ENCODE measurements around the gene CAP1. TPM values are rescaled to one million over a fixed set of nuclear protein-coding genes. Genes with fewer than 3 reads are reported as not detected.

Gene CAP1
- total and polyA plus RNA-seq, 7 donors, result 177 to 412 (median 234) TPM

DNA sequence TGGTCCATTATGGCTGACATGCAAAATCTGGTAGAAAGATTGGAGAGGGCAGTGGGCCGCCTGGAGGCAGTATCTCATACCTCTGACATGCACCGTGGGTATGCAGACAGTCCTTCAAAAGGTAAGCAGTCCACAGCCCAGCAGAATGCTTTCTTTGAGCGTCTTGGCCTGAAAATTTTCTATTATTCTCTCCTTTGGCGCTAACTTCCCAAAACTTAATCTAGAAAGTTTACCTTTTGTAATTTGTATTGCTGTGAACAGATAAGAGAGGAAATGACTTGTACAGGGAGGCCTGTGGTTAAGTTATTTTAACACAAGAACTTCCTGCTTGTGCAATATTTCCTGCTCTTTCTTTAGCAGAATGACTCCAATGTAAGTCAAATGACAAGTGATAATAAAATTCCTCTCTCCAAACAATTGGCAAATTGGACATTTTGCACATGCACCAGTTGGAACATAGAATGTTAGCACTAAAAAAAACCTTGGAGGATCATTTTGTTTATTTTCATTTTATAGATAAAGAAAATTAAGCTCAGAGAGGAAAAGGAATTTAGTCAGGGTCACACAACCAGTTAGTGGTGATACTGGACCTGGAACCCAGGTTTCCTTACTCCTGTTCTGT, 18.9 kb downstream of the CAP1 start:
- Histone ChIP-seq H3K4me3 (no peak overlapping the region), H3K4me1 (peaks cover 0 to 60% (median 39%) of the 10 kb centered on the region in 4 donors), H3K27me3 (no peaks in the 10 kb centered on the region), H3K9me3 (no peaks in the 10 kb centered on the region), H3K36me3 (peaks cover 13 to 53% (median 34%) of the 10 kb centered on the region in 4 donors), H3K27ac (peak overlapping the region; percentile 4 to 49 (median 41))
- no peak for DNase-seq
- intact Hi-C loops (cut with DNase I), result no loop called here
- WGBS, 2 donors, result 29 to 32% methylated on average over 4 of the region's 4 CpGs
- TF ChIP-seq, protein P1, sequence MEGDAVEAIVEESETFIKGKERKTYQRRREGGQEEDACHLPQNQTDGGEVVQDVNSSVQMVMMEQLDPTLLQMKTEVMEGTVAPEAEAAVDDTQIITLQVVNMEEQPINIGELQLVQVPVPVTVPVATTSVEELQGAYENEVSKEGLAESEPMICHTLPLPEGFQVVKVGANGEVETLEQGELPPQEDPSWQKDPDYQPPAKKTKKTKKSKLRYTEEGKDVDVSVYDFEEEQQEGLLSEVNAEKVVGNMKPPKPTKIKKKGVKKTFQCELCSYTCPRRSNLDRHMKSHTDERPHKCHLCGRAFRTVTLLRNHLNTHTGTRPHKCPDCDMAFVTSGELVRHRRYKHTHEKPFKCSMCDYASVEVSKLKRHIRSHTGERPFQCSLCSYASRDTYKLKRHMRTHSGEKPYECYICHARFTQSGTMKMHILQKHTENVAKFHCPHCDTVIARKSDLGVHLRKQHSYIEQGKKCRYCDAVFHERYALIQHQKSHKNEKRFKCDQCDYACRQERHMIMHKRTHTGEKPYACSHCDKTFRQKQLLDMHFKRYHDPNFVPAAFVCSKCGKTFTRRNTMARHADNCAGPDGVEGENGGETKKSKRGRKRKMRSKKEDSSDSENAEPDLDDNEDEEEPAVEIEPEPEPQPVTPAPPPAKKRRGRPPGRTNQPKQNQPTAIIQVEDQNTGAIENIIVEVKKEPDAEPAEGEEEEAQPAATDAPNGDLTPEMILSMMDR (IDR thresholded peaks at IDR 0.05), result no peak
- TF ChIP-seq EP300 (IDR thresholded peaks at IDR 0.05) (no peak), POLR2AphosphoS5 (IDR thresholded peaks at IDR 0.05) (peak in 1 of 4 donors; percentile 37), POLR2A (IDR thresholded peaks at IDR 0.05) (no peak)

DNA sequence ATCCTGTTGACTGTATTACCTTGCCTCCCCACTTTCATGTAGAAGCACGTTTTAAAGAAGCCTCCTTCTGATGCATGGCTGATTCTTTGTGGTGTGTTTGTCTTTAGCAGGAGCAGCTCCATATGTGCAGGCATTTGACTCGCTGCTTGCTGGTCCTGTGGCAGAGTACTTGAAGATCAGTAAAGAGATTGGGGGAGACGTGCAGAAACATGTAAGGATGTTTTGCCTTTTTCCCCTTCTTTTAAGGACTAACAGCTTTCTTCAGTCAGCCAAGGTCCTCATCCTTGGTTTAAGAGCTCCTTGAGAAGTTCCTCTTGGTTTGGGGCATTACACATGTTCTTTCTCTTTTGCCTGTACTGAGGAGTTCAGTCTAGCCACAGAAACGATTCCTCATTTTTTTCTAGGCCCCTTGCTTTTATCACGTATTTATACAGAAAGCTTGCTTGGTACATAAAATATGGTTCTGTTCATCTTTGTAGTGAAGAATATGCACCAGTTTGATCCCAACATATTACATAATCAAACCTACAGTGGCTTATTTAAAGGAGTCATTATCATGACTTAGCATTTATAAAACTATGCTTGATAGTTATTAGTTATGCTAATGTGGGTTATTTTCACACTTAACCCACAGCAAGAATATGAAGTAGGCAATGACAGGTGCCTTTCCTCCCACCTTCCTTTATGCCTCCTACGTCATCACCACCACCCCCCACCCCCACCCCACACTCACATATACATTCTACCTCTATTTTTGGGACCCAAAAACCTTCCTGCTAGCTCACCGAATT, 19.6 kb downstream of the CAP1 start:
- 42 to 65% methylated on average over 7 of the region's 7 CpGs for WGBS, 2 donors
- no peak for DNase-seq
- H3K9me3 ChIP-seq, result no peaks in the 10 kb centered on the region
- H3K27ac ChIP-seq, result peak overlapping the region; percentile 4 to 49 (median 26)
- no peaks in the 10 kb centered on the region for H3K27me3 ChIP-seq
- H3K4me1 ChIP-seq, result peaks cover 0 to 53% (median 36%) of the 10 kb centered on the region in 4 donors
- no peak for TF ChIP-seq POLR2AphosphoS5 (IDR thresholded peaks at IDR 0.05)
- TF ChIP-seq, protein P1 (IDR thresholded peaks at IDR 0.05), result no peak
- TF ChIP-seq POLR2A (IDR thresholded peaks at IDR 0.05), result no peak
- TF ChIP-seq EP300 (IDR thresholded peaks at IDR 0.05), result no peak
- peaks cover 20 to 60% (median 41%) of the 10 kb centered on the region in 4 donors for H3K36me3 ChIP-seq
- intact Hi-C loops (cut with DNase I), result no loop called here
- no peak overlapping the region for H3K4me3 ChIP-seq

DNA sequence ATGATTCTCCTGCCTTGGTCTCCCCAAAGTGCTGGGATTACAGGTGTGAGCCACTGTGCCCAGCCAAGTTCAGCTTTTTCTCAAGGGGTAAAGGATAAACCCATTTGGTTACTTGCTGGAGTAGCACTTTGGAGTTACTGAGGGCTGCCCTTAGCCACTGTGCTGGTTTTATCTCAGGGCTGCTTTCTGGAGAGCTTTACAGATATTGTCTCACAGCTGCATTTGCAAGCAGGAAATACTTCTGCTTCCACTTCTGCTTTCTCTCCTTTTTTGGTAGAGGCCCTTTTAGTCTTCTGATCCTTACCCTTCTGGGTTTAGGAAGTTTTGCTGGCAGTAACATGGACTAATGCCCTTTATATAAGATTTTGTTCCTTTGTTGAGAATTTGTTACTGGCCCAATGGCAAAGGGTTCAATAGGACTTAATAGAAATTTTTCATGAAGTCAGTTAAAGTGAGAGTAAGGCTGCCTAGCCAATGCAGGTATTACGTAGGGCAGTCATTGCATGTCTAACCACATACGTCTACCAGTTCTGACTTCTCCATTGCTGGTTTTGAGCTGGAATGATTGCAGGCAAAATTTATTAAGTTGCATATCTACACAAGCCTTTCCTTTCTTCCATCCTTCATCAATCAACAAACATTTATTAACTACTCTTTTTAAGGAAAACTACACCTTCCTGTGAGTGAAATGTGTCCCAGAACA, 24.4 kb downstream of the CAP1 start:
- H3K9me3 ChIP-seq, result no peaks in the 10 kb centered on the region
- intact Hi-C loops (cut with DNase I), result no loop called here
- H3K27ac ChIP-seq, result no peak overlapping the region
- no peak overlapping the region for H3K4me3 ChIP-seq
- H3K36me3 ChIP-seq, result peaks cover 45 to 100% (median 85%) of the 10 kb centered on the region in 4 donors
- 59 to 94% methylated on average over 2 of the region's 2 CpGs for WGBS, 2 donors
- H3K27me3 ChIP-seq, result no peaks in the 10 kb centered on the region
- H3K4me1 ChIP-seq, result peaks cover 0 to 8% (median 4%) of the 10 kb centered on the region in 4 donors
- DNase-seq, result no peak
- no peak for TF ChIP-seq POLR2AphosphoS5 (IDR thresholded peaks at IDR 0.05)
- TF ChIP-seq POLR2A (IDR thresholded peaks at IDR 0.05), result no peak
- no peak for TF ChIP-seq EP300 (IDR thresholded peaks at IDR 0.05)
- TF ChIP-seq, protein P1 (IDR thresholded peaks at IDR 0.05), result no peak

DNA sequence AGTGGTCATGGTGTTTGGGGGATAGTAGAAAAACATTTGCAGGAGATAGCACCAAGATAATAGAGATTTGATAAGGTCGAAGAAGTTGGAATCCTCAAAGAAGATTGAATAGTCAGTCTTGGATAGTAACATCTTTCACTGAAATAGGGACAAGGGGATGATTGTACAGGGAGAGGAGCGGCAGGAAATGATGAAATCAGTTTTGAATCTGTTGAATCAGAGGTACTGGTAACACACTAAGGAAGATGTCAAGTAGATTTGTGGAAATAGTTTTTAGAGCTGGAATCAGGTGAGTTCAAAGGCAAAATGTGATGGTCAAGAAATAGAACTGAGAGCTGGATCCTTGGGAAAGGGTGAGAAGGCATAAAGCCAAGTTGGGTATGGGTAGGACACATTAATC, 26.5 kb downstream of the CAP1 start:
- Histone ChIP-seq H3K4me1 (no peaks in the 10 kb centered on the region), H3K9me3 (no peaks in the 10 kb centered on the region), H3K4me3 (no peak overlapping the region), H3K36me3 (peaks cover 60 to 100% (median 94%) of the 10 kb centered on the region in 4 donors), H3K27ac (no peak overlapping the region), H3K27me3 (no peaks in the 10 kb centered on the region)
- intact Hi-C loops (cut with DNase I), result no loop called here
- WGBS, 2 donors, result 85 to 89% methylated on average over 2 of the region's 2 CpGs
- DNase-seq, result no peak
- TF ChIP-seq, protein P1 (IDR thresholded peaks at IDR 0.05), result no peak
- TF ChIP-seq POLR2A (IDR thresholded peaks at IDR 0.05), result no peak
- TF ChIP-seq POLR2AphosphoS5 (IDR thresholded peaks at IDR 0.05), result no peak
- no peak for TF ChIP-seq EP300 (IDR thresholded peaks at IDR 0.05)
